HL-60/S4 treated with retinoic acid at 250 ng/mL for 4 days and 3 days (cell line): ENCODE measurements around the gene CACNG8.

ENCODE experiments used
- in situ Hi-C: fragments of 300-500 bp; cut with MboI; formaldehyde crosslinking; loops from 2 replicates; pipeline ENCODE4 v1.7.0; 2022; ENCODE audit warnings: low sequenced_read_pairs

CACNG8 gene

GRCh38 chr19:53961523-53962356 is 997 bp upstream of the CACNG8 start:
- in situ Hi-C loops, result no loop called here

DNA sequence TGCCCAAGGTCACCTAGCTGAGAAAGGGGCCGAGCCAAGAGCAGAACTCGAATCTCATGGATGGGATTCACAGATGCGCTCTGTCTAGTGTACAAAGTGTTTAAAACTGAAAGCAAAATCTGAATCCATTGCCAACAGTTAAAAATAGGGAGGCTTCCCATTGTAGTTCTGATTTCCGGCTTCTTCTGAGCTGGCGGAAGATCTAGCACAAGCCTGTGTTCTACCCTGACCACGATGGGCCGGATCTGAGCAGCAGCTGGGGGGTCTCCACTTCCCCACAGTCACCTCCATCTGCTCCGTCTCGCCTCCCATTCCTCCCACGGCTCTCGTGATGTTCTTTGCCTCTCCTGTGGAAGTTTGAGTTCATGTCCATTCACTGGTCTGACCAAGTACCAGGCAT is 2.4 kb downstream of the CACNG8 start:
- in situ Hi-C loops, result no loop called here

DNA sequence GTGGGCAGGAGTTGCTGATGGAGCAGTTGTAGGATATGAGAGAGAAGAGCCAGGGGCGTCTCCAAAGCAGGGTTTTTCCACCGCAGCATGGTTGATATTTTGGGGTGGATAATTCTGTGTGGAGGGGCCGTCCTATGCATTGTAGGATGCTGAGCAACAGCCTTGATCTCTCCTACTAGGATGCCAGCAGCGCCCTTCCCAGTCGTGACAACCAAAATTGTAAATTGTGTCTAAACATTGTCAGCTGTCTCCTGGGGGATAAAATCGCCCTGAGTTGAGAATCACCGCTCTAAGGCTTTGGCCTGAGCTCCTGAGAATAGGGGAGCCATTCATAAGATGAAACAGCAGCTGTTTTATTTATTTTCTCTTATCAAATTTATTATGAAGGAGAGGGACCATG is 4.2 kb downstream of the CACNG8 start:
- in situ Hi-C loops, result no loop called here

GRCh38 chr19:53969366-53969765 is 6.6 kb downstream of the CACNG8 start:
- in situ Hi-C loops, result no loop called here

DNA sequence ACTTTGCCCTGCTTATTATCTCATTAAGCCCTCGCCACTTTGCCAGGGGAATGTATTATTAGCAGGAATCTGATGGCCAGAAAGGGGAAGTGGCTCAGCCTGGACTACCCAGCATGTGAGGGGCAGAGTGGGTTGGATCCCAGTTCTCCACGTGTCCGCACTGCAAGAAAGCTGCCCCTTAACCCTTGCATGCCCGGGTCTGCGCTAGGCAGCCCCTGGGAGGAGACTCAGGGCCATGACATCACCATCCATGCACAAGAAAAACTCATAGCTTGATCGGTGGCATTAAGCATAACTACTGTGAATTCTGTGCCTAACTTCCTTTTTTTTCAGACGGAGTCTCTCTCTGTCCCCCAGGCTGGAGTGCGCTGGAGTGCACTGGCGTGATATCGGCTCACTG is 8.9 kb downstream of the CACNG8 start:
- in situ Hi-C loops, result no loop called here

- in situ Hi-C loops, result no loop called here
These were observed 14.8 kb downstream of the CACNG8 start for GRCh38 chr19:53977429-53977990.

DNA sequence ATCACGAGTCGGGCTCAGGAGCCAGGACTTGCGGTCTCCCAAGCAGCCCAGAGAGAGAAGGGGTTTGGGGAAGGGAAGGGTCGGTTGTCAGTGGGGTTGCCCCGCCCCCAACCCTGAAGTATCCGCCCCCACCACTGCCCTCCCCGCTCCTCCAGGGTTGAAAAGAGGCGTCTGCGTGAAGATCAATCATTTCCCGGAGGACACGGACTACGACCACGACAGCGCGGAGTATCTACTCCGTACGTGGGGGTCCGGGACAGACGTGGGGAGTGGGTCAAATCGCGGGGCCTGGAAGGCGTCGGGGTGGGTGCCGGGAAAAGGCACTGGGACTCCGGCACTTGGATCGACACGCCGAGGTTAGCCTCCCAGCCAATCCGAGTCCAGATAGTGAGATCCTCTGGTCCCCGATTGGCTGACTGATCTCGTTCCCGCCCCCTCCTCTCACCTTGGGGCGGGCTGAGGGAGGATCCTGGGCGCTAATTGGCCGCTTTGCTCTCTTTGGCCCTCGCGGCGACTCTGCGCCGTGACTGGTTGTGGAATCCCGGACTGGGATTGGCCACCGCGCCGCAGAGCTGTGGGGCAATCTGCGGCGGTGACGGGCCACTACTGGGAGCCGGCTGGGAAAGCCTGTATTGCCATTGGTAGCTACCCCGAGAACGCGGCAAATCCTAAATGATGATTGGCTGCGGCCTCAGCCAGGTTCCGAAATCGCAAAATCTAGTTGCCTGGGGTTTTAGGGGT is 15.4 kb downstream of the CACNG8 start:
- in situ Hi-C loops, result no loop called here

- in situ Hi-C loops, result no loop called here
These were observed 16.5 kb downstream of the CACNG8 start for GRCh38 chr19:53978975-53979801.

GRCh38 chr19:53980539-53981375 is 18.0 kb downstream of the CACNG8 start:
- in situ Hi-C loops, result no loop called here

GRCh38 chr19:53981376-53981951 is 18.7 kb downstream of the CACNG8 start:
- in situ Hi-C loops, result no loop called here

DNA sequence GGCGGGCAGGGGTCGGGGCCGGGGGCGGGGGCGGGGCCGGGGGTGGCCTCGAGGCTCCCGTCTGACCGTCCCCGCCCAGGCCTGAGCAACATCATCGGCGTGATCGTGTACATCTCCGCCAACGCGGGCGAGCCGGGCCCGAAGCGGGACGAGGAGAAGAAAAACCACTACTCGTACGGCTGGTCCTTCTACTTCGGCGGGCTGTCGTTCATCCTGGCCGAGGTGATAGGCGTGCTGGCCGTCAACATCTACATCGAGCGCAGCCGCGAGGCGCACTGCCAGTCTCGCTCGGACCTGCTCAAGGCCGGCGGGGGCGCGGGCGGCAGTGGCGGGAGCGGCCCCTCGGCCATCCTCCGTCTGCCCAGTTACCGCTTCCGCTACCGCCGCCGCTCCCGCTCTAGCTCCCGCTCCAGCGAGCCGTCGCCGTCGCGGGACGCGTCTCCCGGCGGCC is 19.3 kb downstream of the CACNG8 start:
- in situ Hi-C loops, result no loop called here

- in situ Hi-C loops, result no loop called here
These were observed 19.9 kb downstream of the CACNG8 start for GRCh38 chr19:53982611-53983010.

- in situ Hi-C loops, result no loop called here
These were observed 20.9 kb downstream of the CACNG8 start for GRCh38 chr19:53983457-53984289.

DNA sequence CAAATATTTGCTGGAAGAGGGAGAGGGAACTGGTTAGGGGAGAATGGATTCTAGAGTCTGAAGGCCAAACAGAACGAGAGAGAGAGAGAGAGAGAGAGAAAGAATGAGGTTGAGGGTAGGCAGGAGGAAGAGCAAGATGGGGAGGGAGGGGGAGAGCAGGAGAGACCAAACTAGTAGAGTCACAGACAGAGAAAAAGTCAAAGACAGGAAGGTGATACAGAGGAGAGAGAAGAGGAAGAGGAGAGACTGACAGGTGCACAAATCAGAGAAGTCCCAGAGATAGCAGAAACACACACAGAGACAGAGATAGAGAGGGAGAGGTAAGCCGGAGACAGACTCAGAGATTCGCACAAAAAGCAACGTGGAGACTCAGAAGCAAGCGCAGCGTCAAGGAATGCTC is 23.1 kb downstream of the CACNG8 start:
- in situ Hi-C loops, result no loop called here

- in situ Hi-C loops, result no loop called here
These were observed 26.2 kb downstream of the CACNG8 start for GRCh38 chr19:53988981-53989380.

GRCh38 chr19:53989600-53990533 is 27.1 kb downstream of the CACNG8 start:
- in situ Hi-C loops, result no loop called here

DNA sequence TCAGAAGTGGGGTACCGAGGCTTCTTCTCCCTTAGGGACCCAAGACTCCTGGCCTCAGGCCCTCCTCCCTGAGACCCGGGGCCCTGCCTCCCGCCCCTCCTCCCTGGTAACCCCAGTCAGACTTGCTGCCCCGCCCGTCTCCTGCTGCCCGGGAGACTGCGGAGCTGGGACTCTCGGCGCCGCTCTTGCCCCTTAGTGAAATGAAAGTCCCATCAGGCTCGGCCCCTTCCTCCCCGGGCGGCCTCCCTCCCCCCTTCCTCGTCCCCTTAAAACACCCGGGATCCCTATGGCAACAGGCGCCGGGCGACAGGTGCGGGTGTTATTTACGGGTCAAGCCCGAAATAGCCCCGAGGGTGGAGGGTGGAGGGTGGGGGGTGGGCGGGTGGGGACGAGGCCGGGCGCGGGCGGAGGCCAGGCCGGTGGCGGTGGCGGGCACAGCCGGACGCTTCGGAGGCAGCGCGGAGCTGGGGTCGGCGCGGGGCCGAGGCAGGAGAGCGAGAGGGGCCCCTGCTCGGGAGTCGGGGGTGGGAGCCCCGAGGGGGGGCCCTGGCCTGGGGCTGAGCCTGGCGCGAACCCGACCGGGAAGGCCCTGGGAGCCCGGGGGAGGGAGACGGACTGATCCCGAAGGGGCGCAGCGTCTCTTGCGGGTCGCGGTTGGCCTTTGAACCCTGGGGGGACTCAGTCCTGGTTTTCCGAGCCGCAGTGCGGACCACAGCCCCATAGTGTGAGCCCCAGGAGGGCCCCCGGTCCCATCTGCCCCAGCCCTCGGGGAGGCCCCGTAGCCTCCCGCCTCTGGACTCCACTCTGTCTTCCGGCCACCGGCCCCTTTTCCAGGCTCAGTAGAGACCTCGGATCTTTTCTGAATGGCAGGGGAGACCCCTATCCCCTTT is 28.7 kb downstream of the CACNG8 start, which contains the start of gene CACNG6:
Gene CACNG6, plus strand, starts transcription at position 414 of the 890 bp plus-strand sequence. CDS start 1,241 bp downstream, outside the sequence.
- in situ Hi-C loops, result no loop called here
